CD4-positive, CD25-positive, alpha-beta regulatory T cell (primary cell): Measurements from ENCODE around the gene KCNE4. TPM values are rescaled to one million over a fixed set of nuclear protein-coding genes. Genes with fewer than 3 reads are reported as not detected.
A peak's percentile ranks its signal among the peaks of the same experiment; 100 is the strongest.

Source experiments
- ATAC-seq, 2 donors: fragments of 150-1000 bp; cut with Tn5 transposase; one replicate each; pipeline ENCODE4 v1.10.0; 2021; ENCODE audit warnings: low read depth in 2 of 2, moderate number of reproducible peaks in 2 of 2, moderate library complexity in 1 of 2
- DNase-seq, 3 donors: peaks; one replicate each; pipeline versions ENCODE4 v3.0.0 to v3.0.0-alpha.2; 2012 to 2022; ENCODE audit warnings: mixed read lengths in 1 of 3
- H3K27ac ChIP-seq: one replicate; pipeline ENCODE4 v1.7.0; 2013; ENCODE audit warnings: mild to moderate bottlenecking, low read length; ENCODE audit not compliant: insufficient read depth, poor library complexity, severe bottlenecking
- H3K27me3 ChIP-seq: one replicate; pipeline ENCODE4 v1.7.0; 2013; ENCODE audit warnings: low read length; ENCODE audit not compliant: control insufficient read depth, insufficient read depth
- H3K36me3 ChIP-seq: one replicate; pipeline ENCODE4 v1.7.0; 2013; ENCODE audit warnings: mild to moderate bottlenecking, low read length, moderate library complexity; ENCODE audit not compliant: control insufficient read depth, insufficient read depth
- H3K4me1 ChIP-seq: 2 replicates; pipeline ENCODE4 v1.7.0; 2013; ENCODE audit warnings: mild to moderate bottlenecking, low read length; ENCODE audit not compliant: insufficient read depth, control insufficient read depth, poor library complexity, severe bottlenecking
- H3K4me3 ChIP-seq: one replicate; pipeline ENCODE4 v1.7.0; 2013; ENCODE audit warnings: low read depth, mild to moderate bottlenecking, low read length, moderate library complexity
- H3K9me3 ChIP-seq, 2 experiments: 1 replicate in 1 of 2; 2 replicates in 1 of 2; pipeline ENCODE4 v1.7.0; 2013; ENCODE audit warnings: low read length in 2 of 2, mild to moderate bottlenecking in 1 of 2, moderate library complexity in 1 of 2; ENCODE audit not compliant: control insufficient read depth in 2 of 2
- H3K27ac Mint-ChIP-seq, 3 donors: one replicate each; pipeline ENCODE4 v1.8.0; 2020 to 2022; ENCODE audit warnings: mild to moderate bottlenecking in 3 of 3, mixed read lengths in 3 of 3, moderate library complexity in 2 of 3
- H3K27me3 Mint-ChIP-seq: one replicate; pipeline ENCODE4 v1.8.0; 2022; ENCODE audit warnings: mild to moderate bottlenecking, mixed read lengths
- H3K36me3 Mint-ChIP-seq: one replicate; pipeline ENCODE4 v1.8.0; 2020; ENCODE audit warnings: mixed read lengths
- H3K4me1 Mint-ChIP-seq, 4 donors: one replicate each; pipeline ENCODE4 v1.8.0; 2020 to 2022; ENCODE audit warnings: mixed read lengths in 4 of 4, mild to moderate bottlenecking in 1 of 4
- H3K4me3 Mint-ChIP-seq, 4 donors: one replicate each; pipeline ENCODE4 v1.8.0; 2020 to 2022; ENCODE audit warnings: mild to moderate bottlenecking in 4 of 4, mixed read lengths in 4 of 4, moderate library complexity in 3 of 4
- H3K9me3 Mint-ChIP-seq, 7 donors: one replicate each; pipeline ENCODE4 v1.8.0; 2020 to 2022; ENCODE audit warnings: mixed read lengths in 7 of 7, mild to moderate bottlenecking in 3 of 7, moderate library complexity in 2 of 7
- polyA plus RNA-seq, 4 donors: library from polyadenylated mRNA; unstranded; fragments of 300-500 nt; fragmentation: Illumina TruSeq; gene quantifications; one replicate each; pipeline ENCODE4 v1.2.3, GENCODE V29; 2021
- total RNA-seq: library from RNA; stranded (reverse); gene quantifications from one replicate; pipeline ENCODE4 v1.2.3, GENCODE V29; 2022

KCNE4 gene, protein sequence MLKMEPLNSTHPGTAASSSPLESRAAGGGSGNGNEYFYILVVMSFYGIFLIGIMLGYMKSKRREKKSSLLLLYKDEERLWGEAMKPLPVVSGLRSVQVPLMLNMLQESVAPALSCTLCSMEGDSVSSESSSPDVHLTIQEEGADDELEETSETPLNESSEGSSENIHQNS
- not detected for total RNA-seq
- not detected for polyA plus RNA-seq

DNA sequence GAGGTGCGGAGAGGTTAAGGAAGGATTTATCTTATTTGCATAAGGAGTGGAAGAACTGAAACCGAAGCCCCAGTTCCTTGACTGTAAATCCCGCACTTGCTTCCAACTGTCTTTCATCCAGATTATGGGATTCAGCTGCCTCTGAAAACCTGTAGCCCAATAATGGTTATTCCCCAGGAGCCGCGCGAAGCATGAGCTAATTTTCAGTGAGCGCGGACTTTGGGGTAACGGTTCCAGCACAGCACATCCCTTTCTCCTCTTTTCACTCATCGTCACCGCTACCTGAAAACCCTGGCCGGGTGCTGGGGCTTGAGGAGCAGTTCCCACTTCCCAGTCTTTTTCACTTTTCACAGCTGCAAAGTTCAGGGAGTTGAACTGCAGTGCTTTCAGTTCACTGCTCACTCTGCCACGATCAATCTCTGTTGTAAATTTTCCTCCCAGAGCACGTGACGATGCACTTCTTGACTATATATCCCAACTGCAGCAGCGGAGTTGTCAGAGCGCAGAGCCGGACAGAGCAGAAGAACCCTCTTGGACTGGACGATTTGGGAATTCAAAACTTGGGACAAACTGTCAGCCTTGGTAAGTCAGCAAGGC lies at the start of gene KCNE4:
Gene KCNE4 (plus strand): TSS at position 498 of the 597 bp plus-strand sequence. CDS start 641 bp downstream, outside the sequence.
- DNase-seq = no peak
- Mint-ChIP-seq H3K27me3 (no peaks in the 10 kb centered on the region), H3K4me3 (peak within 1 kb of the TSS in 1 of 4 donors; percentile 82), H3K4me1 (no peaks in the 10 kb centered on the region), H3K27ac (no peak within 1 kb of the TSS), H3K9me3 (peaks cover 0 to 2% (median 0%) of the 10 kb centered on the region in 7 donors), H3K36me3 (no peaks in the 10 kb centered on the region)
- H3K36me3 ChIP-seq = no peaks in the 10 kb centered on the region
- H3K27ac ChIP-seq = no peak within 1 kb of the TSS
- no peaks in the 10 kb centered on the region for H3K4me1 ChIP-seq
- no peak for ATAC-seq
- H3K4me3 ChIP-seq = no peak within 1 kb of the TSS
- H3K27me3 ChIP-seq = no peaks in the 10 kb centered on the region
- H3K9me3 ChIP-seq = no peaks in the 10 kb centered on the region

DNA sequence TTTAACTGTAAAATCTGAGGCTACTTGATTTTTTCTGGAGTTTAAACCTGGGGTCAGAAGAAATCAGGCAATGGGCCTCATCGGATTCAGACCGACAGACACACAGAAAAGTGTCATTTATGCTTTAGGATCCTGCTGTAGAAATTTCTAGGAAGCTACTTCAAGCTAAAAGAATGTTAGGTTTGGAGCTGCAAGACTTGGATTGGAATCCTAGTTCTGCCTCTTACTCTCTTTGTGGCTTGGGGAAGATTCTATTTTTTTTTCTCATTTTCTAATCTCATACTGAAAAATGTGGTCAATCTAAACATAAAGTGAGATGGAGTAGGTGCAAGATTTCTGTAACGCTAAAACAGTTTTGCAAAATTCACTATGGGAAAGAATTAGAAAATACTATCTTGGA lies 48.8 kb upstream of the KCNE4 start:
- Mint-ChIP-seq H3K36me3 (no peaks in the 10 kb centered on the region), H3K4me3 (no peak overlapping the region), H3K4me1 (no peaks in the 10 kb centered on the region), H3K27ac (no peak overlapping the region), H3K27me3 (peaks cover 13% of the 10 kb centered on the region), H3K9me3 (peaks cover 0 to 7% (median 0%) of the 10 kb centered on the region in 7 donors)
- no peak overlapping the region for H3K4me3 ChIP-seq
- no peak for ATAC-seq
- H3K9me3 ChIP-seq = no peaks in the 10 kb centered on the region
- no peak for DNase-seq
- H3K4me1 ChIP-seq = no peaks in the 10 kb centered on the region
- no peak overlapping the region for H3K27ac ChIP-seq
- no peaks in the 10 kb centered on the region for H3K36me3 ChIP-seq
- H3K27me3 ChIP-seq = no peaks in the 10 kb centered on the region

DNA sequence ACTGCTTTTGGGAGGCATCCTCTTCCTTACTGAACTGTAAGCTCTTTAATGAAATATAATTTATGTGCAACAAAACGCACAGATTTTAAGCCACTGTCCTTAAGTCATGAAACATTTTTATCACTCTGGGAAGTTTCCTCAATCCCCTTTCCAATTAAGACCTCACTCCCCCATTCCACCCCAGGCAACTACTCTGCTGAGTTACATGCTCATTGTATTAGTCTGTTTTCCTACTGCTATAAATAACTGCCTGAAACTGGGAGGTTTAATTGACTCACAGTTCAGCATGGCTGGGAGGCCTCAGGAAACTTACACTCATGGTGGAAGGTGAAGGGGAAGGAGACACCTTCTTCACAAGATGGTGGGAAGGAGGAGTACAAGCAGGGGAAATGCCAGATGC lies 46.5 kb upstream of the KCNE4 start:
- H3K9me3 ChIP-seq = no peaks in the 10 kb centered on the region
- no peak overlapping the region for H3K4me3 Mint-ChIP-seq
- no peak for DNase-seq
- H3K27ac ChIP-seq = no peak overlapping the region
- no peaks in the 10 kb centered on the region for H3K27me3 ChIP-seq
- H3K36me3 ChIP-seq = no peaks in the 10 kb centered on the region
- ATAC-seq = no peak
- no peaks in the 10 kb centered on the region for H3K4me1 ChIP-seq
- no peaks in the 10 kb centered on the region for H3K36me3 Mint-ChIP-seq
- H3K27ac Mint-ChIP-seq = no peak overlapping the region
- H3K9me3 Mint-ChIP-seq = peaks cover 0 to 9% (median 0%) of the 10 kb centered on the region in 7 donors
- H3K27me3 Mint-ChIP-seq = peaks cover 7% of the 10 kb centered on the region
- H3K4me1 Mint-ChIP-seq = no peaks in the 10 kb centered on the region
- no peak overlapping the region for H3K4me3 ChIP-seq

DNA sequence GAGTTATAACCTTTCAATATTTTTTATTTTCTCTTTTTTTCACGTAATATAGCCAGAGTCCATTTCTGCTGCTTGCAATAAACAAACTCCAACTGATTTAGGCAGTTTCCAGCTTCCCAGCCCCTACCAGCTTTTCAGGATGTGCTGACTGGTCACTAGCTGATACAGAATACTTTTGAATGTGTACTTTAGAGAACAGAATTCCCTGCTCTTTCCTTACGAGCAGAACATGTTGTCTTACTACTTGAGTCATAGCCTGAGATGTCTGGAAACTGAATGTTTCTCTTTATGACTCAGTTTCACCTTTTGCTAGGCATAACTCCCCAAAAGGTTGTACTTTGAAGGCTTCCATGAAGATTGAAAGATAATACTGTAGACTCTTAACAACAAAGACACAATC lies 44.5 kb upstream of the KCNE4 start:
- H3K27ac Mint-ChIP-seq = no peak overlapping the region
- H3K27ac ChIP-seq = no peak overlapping the region
- H3K27me3 ChIP-seq = no peaks in the 10 kb centered on the region
- H3K4me3 Mint-ChIP-seq = no peak overlapping the region
- H3K36me3 Mint-ChIP-seq = no peaks in the 10 kb centered on the region
- H3K9me3 ChIP-seq = no peaks in the 10 kb centered on the region
- ATAC-seq = no peak
- H3K4me1 ChIP-seq = no peaks in the 10 kb centered on the region
- H3K9me3 Mint-ChIP-seq = peaks cover 0 to 9% (median 2%) of the 10 kb centered on the region in 7 donors
- H3K4me3 ChIP-seq = no peak overlapping the region
- no peak for DNase-seq
- H3K4me1 Mint-ChIP-seq = no peaks in the 10 kb centered on the region
- peaks cover 5% of the 10 kb centered on the region for H3K27me3 Mint-ChIP-seq
- H3K36me3 ChIP-seq = no peaks in the 10 kb centered on the region

DNA sequence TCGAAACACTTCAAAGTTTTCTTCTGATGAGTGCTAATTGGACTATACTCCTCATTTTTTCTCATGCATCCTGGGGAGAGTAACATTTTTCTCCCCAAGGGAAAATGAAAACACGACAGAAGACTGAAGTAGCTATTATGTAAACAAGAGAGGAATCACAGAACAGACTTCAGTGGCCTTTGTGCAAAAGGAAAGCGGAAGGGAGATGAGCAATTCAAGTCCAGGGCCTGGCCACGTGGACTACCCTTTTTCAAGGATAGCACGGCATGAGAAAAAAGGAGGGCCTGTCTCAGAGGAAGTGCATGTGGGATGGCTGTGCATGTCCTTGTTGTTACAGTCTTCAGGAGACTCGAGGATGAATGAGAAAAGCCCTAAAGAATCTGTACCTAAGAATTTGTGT lies 43.8 kb upstream of the KCNE4 start:
- peaks cover 0 to 9% (median 3%) of the 10 kb centered on the region in 7 donors for H3K9me3 Mint-ChIP-seq
- no peak for ATAC-seq
- no peaks in the 10 kb centered on the region for H3K4me1 Mint-ChIP-seq
- H3K27me3 Mint-ChIP-seq = peaks cover 5% of the 10 kb centered on the region
- Histone ChIP-seq H3K9me3 (no peaks in the 10 kb centered on the region), H3K4me1 (no peaks in the 10 kb centered on the region), H3K27ac (no peak overlapping the region), H3K4me3 (no peak overlapping the region), H3K36me3 (no peaks in the 10 kb centered on the region), H3K27me3 (no peaks in the 10 kb centered on the region)
- no peaks in the 10 kb centered on the region for H3K36me3 Mint-ChIP-seq
- H3K4me3 Mint-ChIP-seq = no peak overlapping the region
- DNase-seq = no peak
- no peak overlapping the region for H3K27ac Mint-ChIP-seq

DNA sequence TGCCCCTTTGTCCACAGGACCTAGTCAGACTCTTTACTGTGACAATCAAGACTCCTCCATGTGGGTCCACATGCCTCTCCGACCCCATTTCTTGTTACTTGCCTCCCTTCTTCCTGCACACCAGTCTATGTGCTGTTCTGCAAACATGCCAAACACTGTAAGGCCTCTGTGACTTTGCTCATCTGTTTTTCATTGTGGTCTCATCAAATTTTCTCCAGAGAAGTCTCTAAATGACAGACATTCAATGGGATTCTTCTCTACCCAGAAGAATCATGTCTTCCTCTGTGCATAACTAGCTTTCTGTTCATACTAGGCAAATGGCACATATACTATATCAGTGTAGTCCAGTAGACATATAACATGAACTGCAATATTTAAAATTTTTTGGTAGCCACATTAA lies 43.0 kb upstream of the KCNE4 start:
- no peak overlapping the region for H3K27ac Mint-ChIP-seq
- H3K4me3 Mint-ChIP-seq = no peak overlapping the region
- H3K36me3 Mint-ChIP-seq = no peaks in the 10 kb centered on the region
- Histone ChIP-seq H3K4me3 (no peak overlapping the region), H3K4me1 (no peaks in the 10 kb centered on the region), H3K36me3 (no peaks in the 10 kb centered on the region), H3K27ac (no peak overlapping the region), H3K27me3 (no peaks in the 10 kb centered on the region), H3K9me3 (no peaks in the 10 kb centered on the region)
- no peak for ATAC-seq
- peaks cover 5% of the 10 kb centered on the region for H3K27me3 Mint-ChIP-seq
- H3K9me3 Mint-ChIP-seq = peaks cover 0 to 9% (median 3%) of the 10 kb centered on the region in 7 donors
- DNase-seq = no peak
- H3K4me1 Mint-ChIP-seq = no peaks in the 10 kb centered on the region

DNA sequence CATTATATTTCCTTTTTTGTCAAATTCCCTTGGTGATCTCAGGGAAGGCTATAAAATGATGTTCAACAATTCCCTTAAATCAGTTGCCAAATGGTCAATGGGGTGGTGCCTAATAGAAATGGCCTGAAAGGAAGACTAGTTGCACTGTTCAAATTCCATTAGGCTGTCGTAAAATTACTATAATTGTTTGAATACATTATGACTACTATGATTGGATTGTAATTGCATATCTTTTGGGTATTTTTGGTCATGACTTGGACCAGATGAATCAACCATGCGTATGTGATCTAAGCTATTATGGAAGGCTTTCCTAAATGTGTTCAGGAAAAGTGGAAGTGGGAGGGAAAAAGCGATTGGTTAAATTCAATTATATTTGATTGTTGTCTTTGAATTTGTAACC lies 41.3 kb upstream of the KCNE4 start:
- Mint-ChIP-seq H3K36me3 (no peaks in the 10 kb centered on the region), H3K4me1 (no peaks in the 10 kb centered on the region), H3K4me3 (no peak overlapping the region), H3K9me3 (peaks cover 0 to 7% (median 3%) of the 10 kb centered on the region in 7 donors), H3K27me3 (peaks cover 5% of the 10 kb centered on the region), H3K27ac (no peak overlapping the region)
- H3K4me3 ChIP-seq = no peak overlapping the region
- ATAC-seq (no peak), DNase-seq (no peak)
- H3K4me1 ChIP-seq = no peaks in the 10 kb centered on the region
- no peak overlapping the region for H3K27ac ChIP-seq
- H3K9me3 ChIP-seq = no peaks in the 10 kb centered on the region
- no peaks in the 10 kb centered on the region for H3K36me3 ChIP-seq
- H3K27me3 ChIP-seq = no peaks in the 10 kb centered on the region

DNA sequence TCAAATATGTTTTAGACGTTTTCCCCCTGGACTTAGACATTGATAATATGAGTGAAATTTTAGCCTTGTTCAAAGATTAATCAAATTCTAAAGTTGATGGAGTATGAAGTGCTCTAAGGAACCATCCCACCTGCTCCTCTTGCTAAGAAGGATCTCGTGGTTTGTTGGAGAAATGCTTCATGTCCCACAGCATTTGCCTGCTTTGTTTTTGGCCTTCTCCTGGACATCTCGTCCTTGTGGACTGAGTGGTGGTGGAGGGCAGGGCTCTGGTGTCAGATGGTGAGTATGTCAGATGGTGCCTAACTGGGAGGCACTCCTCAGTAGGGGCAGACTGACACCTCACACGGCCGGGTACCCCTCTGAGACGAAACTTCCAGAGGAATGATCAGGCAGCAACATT lies 39.7 kb upstream of the KCNE4 start:
- no peaks in the 10 kb centered on the region for H3K27me3 ChIP-seq
- no peaks in the 10 kb centered on the region for H3K4me1 ChIP-seq
- H3K9me3 Mint-ChIP-seq = peaks cover 0 to 13% (median 2%) of the 10 kb centered on the region in 7 donors
- no peak for ATAC-seq
- no peak for DNase-seq
- no peaks in the 10 kb centered on the region for H3K36me3 Mint-ChIP-seq
- no peak overlapping the region for H3K27ac ChIP-seq
- H3K27ac Mint-ChIP-seq = no peak overlapping the region
- no peaks in the 10 kb centered on the region for H3K36me3 ChIP-seq
- H3K4me1 Mint-ChIP-seq = no peaks in the 10 kb centered on the region
- H3K4me3 Mint-ChIP-seq = no peak overlapping the region
- H3K4me3 ChIP-seq = no peak overlapping the region
- H3K27me3 Mint-ChIP-seq = no peaks in the 10 kb centered on the region
- H3K9me3 ChIP-seq = no peaks in the 10 kb centered on the region
